ENCODE data around the gene ZNF496.
"Not testable (repeated sequence)": the region's sequence is repeated elsewhere in the genome, so short reads cannot be mapped to it uniquely, and the experiment has no call there.

The ZNF496 gene

DNA sequence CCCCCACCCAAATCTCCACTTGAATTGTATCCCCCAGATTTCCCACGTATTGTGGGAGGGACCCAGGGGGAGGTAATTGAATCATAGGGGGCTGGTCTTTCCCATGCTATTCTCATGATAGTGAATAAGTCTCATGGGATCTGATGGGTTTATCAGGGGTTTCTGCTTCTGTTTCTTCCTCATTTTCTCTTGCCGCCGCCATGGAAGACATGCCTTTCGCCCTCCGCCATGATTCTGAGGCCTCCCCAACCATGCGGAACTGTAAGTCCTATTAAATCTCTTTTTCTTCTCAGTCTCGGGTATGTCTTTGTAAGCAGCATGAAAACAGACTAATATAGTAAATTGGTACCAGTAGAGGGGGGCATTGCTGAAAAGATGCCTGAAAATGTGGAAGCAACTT, 33.4 kb upstream of the ZNF496 start:
- Histone ChIP-seq H3K4me1 (ENCODE audit: control insufficient read depth, insufficient read depth, low read length) (no peaks in the 10 kb centered on the region), H3K9me3 (ENCODE audit: control insufficient read depth, insufficient read depth, low read depth, low read length) (no peaks in the 10 kb centered on the region), H3K27ac (ENCODE audit: extremely low read depth, low read depth, low read length) (no peak overlapping the region), H3K36me3 (ENCODE audit: control insufficient read depth in 2 of 2, insufficient read depth in 1 of 2, low read length in 2 of 2) (no peaks in the 10 kb centered on the region), H3K4me3 (ENCODE audit: low read depth, low read length) (no peak overlapping the region)
- POLR2A ChIA-PET = no interaction called here
- CTCF ChIA-PET = no interaction called here
- TF ChIP-seq, protein P1, sequence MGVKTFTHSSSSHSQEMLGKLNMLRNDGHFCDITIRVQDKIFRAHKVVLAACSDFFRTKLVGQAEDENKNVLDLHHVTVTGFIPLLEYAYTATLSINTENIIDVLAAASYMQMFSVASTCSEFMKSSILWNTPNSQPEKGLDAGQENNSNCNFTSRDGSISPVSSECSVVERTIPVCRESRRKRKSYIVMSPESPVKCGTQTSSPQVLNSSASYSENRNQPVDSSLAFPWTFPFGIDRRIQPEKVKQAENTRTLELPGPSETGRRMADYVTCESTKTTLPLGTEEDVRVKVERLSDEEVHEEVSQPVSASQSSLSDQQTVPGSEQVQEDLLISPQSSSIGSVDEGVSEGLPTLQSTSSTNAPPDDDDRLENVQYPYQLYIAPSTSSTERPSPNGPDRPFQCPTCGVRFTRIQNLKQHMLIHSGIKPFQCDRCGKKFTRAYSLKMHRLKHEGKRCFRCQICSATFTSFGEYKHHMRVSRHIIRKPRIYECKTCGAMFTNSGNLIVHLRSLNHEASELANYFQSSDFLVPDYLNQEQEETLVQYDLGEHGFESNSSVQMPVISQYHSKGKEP (tag by site-specific recombination; IDR thresholded peaks at IDR 0.05) = no peak
- TF ChIP-seq ZNF529 (tag by site-specific recombination; IDR thresholded peaks at IDR 0.05; ENCODE audit: insufficient replicate concordance) = no peak
- no peak for TF ChIP-seq ZNF530 (tag by site-specific recombination; IDR thresholded peaks at IDR 0.05; ENCODE audit: low read depth)
- no peak for TF ChIP-seq ZNF132 (tag by site-specific recombination; IDR thresholded peaks at IDR 0.05; ENCODE audit: borderline replicate concordance)
- TF ChIP-seq, protein P2, sequence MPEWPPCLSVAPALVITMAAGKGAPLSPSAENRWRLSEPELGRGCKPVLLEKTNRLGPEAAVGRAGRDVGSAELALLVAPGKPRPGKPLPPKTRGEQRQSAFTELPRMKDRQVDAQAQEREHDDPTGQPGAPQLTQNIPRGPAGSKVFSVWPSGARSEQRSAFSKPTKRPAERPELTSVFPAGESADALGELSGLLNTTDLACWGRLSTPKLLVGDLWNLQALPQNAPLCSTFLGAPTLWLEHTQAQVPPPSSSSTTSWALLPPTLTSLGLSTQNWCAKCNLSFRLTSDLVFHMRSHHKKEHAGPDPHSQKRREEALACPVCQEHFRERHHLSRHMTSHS (tag by site-specific recombination; IDR thresholded peaks at IDR 0.05) = no peak
- TF ChIP-seq, protein P3, sequence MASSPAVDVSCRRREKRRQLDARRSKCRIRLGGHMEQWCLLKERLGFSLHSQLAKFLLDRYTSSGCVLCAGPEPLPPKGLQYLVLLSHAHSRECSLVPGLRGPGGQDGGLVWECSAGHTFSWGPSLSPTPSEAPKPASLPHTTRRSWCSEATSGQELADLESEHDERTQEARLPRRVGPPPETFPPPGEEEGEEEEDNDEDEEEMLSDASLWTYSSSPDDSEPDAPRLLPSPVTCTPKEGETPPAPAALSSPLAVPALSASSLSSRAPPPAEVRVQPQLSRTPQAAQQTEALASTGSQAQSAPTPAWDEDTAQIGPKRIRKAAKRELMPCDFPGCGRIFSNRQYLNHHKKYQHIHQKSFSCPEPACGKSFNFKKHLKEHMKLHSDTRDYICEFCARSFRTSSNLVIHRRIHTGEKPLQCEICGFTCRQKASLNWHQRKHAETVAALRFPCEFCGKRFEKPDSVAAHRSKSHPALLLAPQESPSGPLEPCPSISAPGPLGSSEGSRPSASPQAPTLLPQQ (tag by site-specific recombination; IDR thresholded peaks at IDR 0.05) = no peak
- TF ChIP-seq ZNF157 (tag by site-specific recombination; IDR thresholded peaks at IDR 0.05) = no peak
- no peak for TF ChIP-seq ZFHX2 (tag by site-specific recombination; conservative IDR thresholded peaks at IDR 0.05)

DNA sequence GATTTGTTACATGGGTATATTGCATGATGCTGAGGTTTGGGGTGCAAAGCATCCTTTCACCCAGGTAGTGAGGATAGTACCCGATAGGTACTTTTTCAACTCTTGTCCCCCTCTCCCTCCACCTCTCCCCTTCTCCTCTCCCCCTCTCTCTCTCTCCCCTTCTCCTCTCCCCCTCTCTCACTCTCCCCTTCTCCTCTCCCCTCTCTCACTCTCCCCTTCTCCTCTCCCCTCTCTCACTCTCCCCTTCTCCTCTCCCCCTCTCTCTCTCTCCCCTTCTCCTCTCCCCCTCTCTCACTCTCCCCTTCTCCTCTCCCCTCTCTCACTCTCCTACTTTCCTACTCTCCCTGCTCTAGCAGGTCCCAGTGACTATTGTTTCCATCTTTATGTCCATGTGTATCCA, 31.3 kb upstream of the ZNF496 start:
- H3K27ac ChIP-seq (ENCODE audit: extremely low read depth, low read depth, low read length); H3K4me3 ChIP-seq (ENCODE audit: low read depth, low read length); H3K9me3 ChIP-seq (ENCODE audit: control insufficient read depth, insufficient read depth, low read depth, low read length); H3K4me1 ChIP-seq (ENCODE audit: control insufficient read depth, insufficient read depth, low read length); H3K36me3 ChIP-seq (ENCODE audit: control insufficient read depth in 2 of 2, insufficient read depth in 1 of 2, low read length in 2 of 2); POLR2A ChIA-PET; CTCF ChIA-PET: not testable (repeated sequence)

DNA sequence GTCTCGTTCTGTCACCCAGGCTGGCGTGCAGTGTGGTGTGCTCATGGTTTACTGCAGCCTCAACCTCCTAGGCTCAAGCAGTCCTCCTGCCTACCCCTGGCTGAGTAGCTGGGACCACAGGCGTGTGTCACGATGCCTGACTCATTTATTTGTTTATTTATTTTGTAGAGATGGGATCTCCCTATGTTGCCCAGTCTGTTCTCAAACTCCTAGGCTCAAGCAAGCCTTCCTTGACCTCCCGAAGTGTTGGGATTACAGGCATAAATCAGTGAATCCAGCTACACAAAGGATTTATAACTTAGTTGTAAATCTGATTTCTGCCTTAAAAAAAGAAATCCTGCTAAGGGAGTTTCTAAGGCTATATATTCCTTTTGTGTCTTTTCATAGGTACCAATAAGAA, 30.5 kb upstream of the ZNF496 start:
- H3K9me3 ChIP-seq (ENCODE audit: control insufficient read depth, insufficient read depth, low read depth, low read length) = no peaks in the 10 kb centered on the region
- no peaks in the 10 kb centered on the region for H3K36me3 ChIP-seq (ENCODE audit: control insufficient read depth in 2 of 2, insufficient read depth in 1 of 2, low read length in 2 of 2)
- no peaks in the 10 kb centered on the region for H3K4me1 ChIP-seq (ENCODE audit: control insufficient read depth, insufficient read depth, low read length)
- CTCF ChIA-PET = no interaction called here
- H3K27ac ChIP-seq (ENCODE audit: extremely low read depth, low read depth, low read length) = no peak overlapping the region
- H3K4me3 ChIP-seq (ENCODE audit: low read depth, low read length) = no peak overlapping the region
- TF ChIP-seq, protein P4, sequence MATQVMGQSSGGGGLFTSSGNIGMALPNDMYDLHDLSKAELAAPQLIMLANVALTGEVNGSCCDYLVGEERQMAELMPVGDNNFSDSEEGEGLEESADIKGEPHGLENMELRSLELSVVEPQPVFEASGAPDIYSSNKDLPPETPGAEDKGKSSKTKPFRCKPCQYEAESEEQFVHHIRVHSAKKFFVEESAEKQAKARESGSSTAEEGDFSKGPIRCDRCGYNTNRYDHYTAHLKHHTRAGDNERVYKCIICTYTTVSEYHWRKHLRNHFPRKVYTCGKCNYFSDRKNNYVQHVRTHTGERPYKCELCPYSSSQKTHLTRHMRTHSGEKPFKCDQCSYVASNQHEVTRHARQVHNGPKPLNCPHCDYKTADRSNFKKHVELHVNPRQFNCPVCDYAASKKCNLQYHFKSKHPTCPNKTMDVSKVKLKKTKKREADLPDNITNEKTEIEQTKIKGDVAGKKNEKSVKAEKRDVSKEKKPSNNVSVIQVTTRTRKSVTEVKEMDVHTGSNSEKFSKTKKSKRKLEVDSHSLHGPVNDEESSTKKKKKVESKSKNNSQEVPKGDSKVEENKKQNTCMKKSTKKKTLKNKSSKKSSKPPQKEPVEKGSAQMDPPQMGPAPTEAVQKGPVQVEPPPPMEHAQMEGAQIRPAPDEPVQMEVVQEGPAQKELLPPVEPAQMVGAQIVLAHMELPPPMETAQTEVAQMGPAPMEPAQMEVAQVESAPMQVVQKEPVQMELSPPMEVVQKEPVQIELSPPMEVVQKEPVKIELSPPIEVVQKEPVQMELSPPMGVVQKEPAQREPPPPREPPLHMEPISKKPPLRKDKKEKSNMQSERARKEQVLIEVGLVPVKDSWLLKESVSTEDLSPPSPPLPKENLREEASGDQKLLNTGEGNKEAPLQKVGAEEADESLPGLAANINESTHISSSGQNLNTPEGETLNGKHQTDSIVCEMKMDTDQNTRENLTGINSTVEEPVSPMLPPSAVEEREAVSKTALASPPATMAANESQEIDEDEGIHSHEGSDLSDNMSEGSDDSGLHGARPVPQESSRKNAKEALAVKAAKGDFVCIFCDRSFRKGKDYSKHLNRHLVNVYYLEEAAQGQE (tag by site-specific recombination; IDR thresholded peaks at IDR 0.05) = no peak
- no peak for TF ChIP-seq MZF1 (tag by site-specific recombination; IDR thresholded peaks at IDR 0.05; ENCODE audit: borderline replicate concordance)
- TF ChIP-seq, protein P5, sequence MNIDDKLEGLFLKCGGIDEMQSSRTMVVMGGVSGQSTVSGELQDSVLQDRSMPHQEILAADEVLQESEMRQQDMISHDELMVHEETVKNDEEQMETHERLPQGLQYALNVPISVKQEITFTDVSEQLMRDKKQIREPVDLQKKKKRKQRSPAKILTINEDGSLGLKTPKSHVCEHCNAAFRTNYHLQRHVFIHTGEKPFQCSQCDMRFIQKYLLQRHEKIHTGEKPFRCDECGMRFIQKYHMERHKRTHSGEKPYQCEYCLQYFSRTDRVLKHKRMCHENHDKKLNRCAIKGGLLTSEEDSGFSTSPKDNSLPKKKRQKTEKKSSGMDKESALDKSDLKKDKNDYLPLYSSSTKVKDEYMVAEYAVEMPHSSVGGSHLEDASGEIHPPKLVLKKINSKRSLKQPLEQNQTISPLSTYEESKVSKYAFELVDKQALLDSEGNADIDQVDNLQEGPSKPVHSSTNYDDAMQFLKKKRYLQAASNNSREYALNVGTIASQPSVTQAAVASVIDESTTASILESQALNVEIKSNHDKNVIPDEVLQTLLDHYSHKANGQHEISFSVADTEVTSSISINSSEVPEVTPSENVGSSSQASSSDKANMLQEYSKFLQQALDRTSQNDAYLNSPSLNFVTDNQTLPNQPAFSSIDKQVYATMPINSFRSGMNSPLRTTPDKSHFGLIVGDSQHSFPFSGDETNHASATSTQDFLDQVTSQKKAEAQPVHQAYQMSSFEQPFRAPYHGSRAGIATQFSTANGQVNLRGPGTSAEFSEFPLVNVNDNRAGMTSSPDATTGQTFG (tag by site-specific recombination; IDR thresholded peaks at IDR 0.05; ENCODE audit: borderline replicate concordance) = no peak
- TF ChIP-seq ZFHX2 (tag by site-specific recombination; conservative IDR thresholded peaks at IDR 0.05) = no peak
- TF ChIP-seq SCRT1 (tag by site-specific recombination; IDR thresholded peaks at IDR 0.05; ENCODE audit: borderline replicate concordance) = no peak
- TF ChIP-seq OVOL3 (tag by site-specific recombination; IDR thresholded peaks at IDR 0.05) = no peak
- no peak for TF ChIP-seq ZNF324 (tag by site-specific recombination; IDR thresholded peaks at IDR 0.05)
- TF ChIP-seq, protein P1 (tag by site-specific recombination; IDR thresholded peaks at IDR 0.05) = no peak
- no peak for TF ChIP-seq ZNF133 (tag by site-specific recombination; IDR thresholded peaks at IDR 0.05)
- TF ChIP-seq ZNF654 (tag by site-specific recombination; IDR thresholded peaks at IDR 0.05; ENCODE audit: low read depth) = no peak
- no peak for TF ChIP-seq ZBTB1 (tag by site-specific recombination; IDR thresholded peaks at IDR 0.05)
- POLR2A ChIA-PET = no interaction called here
